Neural cell (in vitro differentiated cells): ENCODE measurements around the gene MAP10. TPM values are rescaled to one million over a fixed set of nuclear protein-coding genes. Genes with fewer than 3 reads are reported as not detected.

Source experiments
- H2AFZ ChIP-seq: fragments of 200-600, 300-800 bp; sonication (generic), shearing (Covaris generic); 2 replicates; pipeline ENCODE4 v1.6.0; 2014; ENCODE audit warnings: low read depth, mild to moderate bottlenecking, antibody characterized with exemption, low read length, moderate library complexity
- H3F3A ChIP-seq: fragments of 200-600 bp; shearing (Covaris generic); 2 replicates; pipeline ENCODE4 v1.6.1; 2016; ENCODE audit warnings: mild to moderate bottlenecking, moderate library complexity, mixed read lengths, antibody characterized with exemption, low read length; ENCODE audit not compliant: insufficient read depth, poor library complexity, severe bottlenecking
- H3K27ac ChIP-seq: fragments of 200-600, 300-800 bp; sonication (generic), shearing (Covaris generic); 2 replicates; pipeline ENCODE4 v1.5.1; 2014; ENCODE audit warnings: mild to moderate bottlenecking, low read length, moderate library complexity
- H3K27me3 ChIP-seq: fragments of 300-800, 200-600 bp; sonication (generic), shearing (Covaris generic); 2 replicates; pipeline ENCODE4 v1.6.0; 2014; ENCODE audit warnings: mild to moderate bottlenecking, low read depth, low read length, moderate library complexity; ENCODE audit not compliant: insufficient read depth
- H3K36me3 ChIP-seq: fragments of 300-800, 200-600 bp; sonication (generic), shearing (Covaris generic); 2 replicates; pipeline ENCODE4 v1.5.1; 2014; ENCODE audit warnings: mild to moderate bottlenecking, antibody characterized with exemption, low read length, moderate library complexity; ENCODE audit not compliant: insufficient read depth
- H3K4me2 ChIP-seq: fragments of 300-800, 200-600 bp; sonication (generic), shearing (Covaris generic); 2 replicates; pipeline ENCODE4 v1.6.0; 2014; ENCODE audit warnings: mild to moderate bottlenecking, low read length
- H3K4me3 ChIP-seq: fragments of 300-800, 200-600 bp; sonication (generic), shearing (Covaris generic); 2 replicates; pipeline ENCODE4 v1.5.1; 2014; ENCODE audit warnings: mild to moderate bottlenecking, low read length, moderate library complexity
- H3K79me2 ChIP-seq: fragments of 200-600 bp; shearing (Covaris generic); replicated peaks from 2 replicates; pipeline ENCODE4 v1.6.0; 2014; ENCODE audit warnings: mild to moderate bottlenecking, low read length, moderate library complexity; ENCODE audit not compliant: insufficient read depth
- H3K9ac ChIP-seq: fragments of 300-800, 200-600 bp; sonication (generic), shearing (Covaris generic); 2 replicates; pipeline ENCODE4 v1.6.1; 2016; ENCODE audit warnings: mild to moderate bottlenecking, low read length, mixed read lengths
- H3K9me2 ChIP-seq: fragments of 200-600 bp; shearing (Covaris generic); 2 replicates; pipeline ENCODE4 v1.6.1; 2016; ENCODE audit warnings: mild to moderate bottlenecking, low read length, mixed read lengths; ENCODE audit not compliant: insufficient read depth
- H3K9me3 ChIP-seq: fragments of 200-600, 300-800 bp; sonication (generic), shearing (Covaris generic); 2 replicates; pipeline ENCODE4 v1.6.1; 2016; ENCODE audit warnings: mild to moderate bottlenecking, mixed run types, low read length, moderate library complexity, mixed read lengths
- H4K20me1 ChIP-seq: fragments of 200-600 bp; shearing (Covaris generic); 2 replicates; pipeline ENCODE4 v1.6.1; 2016; ENCODE audit warnings: mild to moderate bottlenecking, mixed run types; ENCODE audit not compliant: insufficient read depth
- EP300 ChIP-seq: fragments of 450-650 bp; conservative IDR thresholded peaks from 2 replicates; pipeline ENCODE4 v1.6.1; 2014; ENCODE audit warnings: antibody characterized with exemption, mild to moderate bottlenecking, moderate library complexity; ENCODE audit not compliant: poor library complexity, severe bottlenecking
- EZH2 ChIP-seq: fragments of 200-600, 300-800 bp; shearing (Covaris generic), sonication (generic); IDR thresholded peaks from 2 replicates; pipeline ENCODE4 v1.6.1; 2014; ENCODE audit warnings: antibody characterized with exemption, low read length, borderline replicate concordance, mild to moderate bottlenecking; ENCODE audit not compliant: insufficient read depth, poor library complexity, severe bottlenecking
- MXI1 ChIP-seq: fragments of 450-650 bp; conservative IDR thresholded peaks from 2 replicates; pipeline ENCODE4 v1.6.1; 2014; ENCODE audit warnings: antibody characterized with exemption, mild to moderate bottlenecking; ENCODE audit not compliant: poor library complexity, severe bottlenecking
- POLR2AphosphoS5 ChIP-seq: IDR thresholded peaks from 2 replicates; pipeline ENCODE4 v1.6.1; 2012
- RAD21 ChIP-seq: fragments of 450-650 bp; conservative IDR thresholded peaks from 2 replicates; pipeline ENCODE4 v1.6.1; 2014; ENCODE audit warnings: antibody characterized with exemption, mild to moderate bottlenecking, moderate library complexity
- SMC3 ChIP-seq: fragments of 450-650 bp; conservative IDR thresholded peaks from 2 replicates; pipeline ENCODE4 v1.6.1; 2014; ENCODE audit warnings: antibody characterized with exemption, mild to moderate bottlenecking, moderate library complexity; ENCODE audit not compliant: poor library complexity
- TAF1 ChIP-seq: IDR thresholded peaks from 2 replicates; pipeline ENCODE4 v1.6.1; 2012; ENCODE audit warnings: low read depth
- polyA plus RNA-seq: library from polyadenylated mRNA; depleted of rRNA; stranded (reverse); fragments of >200 nt; gene quantifications from 2 replicates; pipeline ENCODE4 v1.2.3, GENCODE V29; 2014
- TF ChIP-seq, protein P1 (sequence below): fragments of 450-650 bp; IDR thresholded peaks from 2 replicates; pipeline ENCODE4 v1.5.1; 2014; ENCODE audit warnings: antibody characterized with exemption, mild to moderate bottlenecking, moderate library complexity; ENCODE audit not compliant: poor library complexity, severe bottlenecking
- TF ChIP-seq, protein P2 (sequence below): IDR thresholded peaks from 2 replicates; pipeline ENCODE4 v1.6.1; 2012; ENCODE audit warnings: borderline replicate concordance

Gene MAP10
- polyA plus RNA-seq, 1 donor from 2014 or later = 1.1 TPM

DNA sequence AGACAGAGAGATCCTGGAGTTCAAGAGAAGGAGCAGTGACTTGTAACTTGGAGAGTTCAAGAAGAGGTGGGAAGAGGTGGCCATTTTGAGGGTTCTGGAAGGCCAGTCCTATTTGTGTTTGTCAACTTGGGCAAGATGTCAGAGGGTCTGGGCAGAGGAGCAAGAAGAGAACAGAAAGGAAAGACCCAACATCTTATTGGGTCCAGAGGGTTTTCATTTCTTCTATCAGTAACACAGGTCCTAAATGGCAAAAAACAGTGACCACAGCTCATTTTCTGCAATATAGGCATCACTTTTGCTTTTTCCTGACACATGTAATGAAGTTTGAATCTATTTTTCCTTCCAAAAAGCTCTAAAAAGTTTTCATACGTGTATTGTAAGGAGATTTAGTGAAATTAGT lies 38.3 kb upstream of the MAP10 start:
- Histone ChIP-seq H3K4me3 (no peak overlapping the region), H3K27ac (no peak overlapping the region), H2AFZ (no peak overlapping the region), H3F3A (no peaks in the 10 kb centered on the region), H4K20me1 (no peaks in the 10 kb centered on the region), H3K9me3 (no peaks in the 10 kb centered on the region), H3K9me2 (no peaks in the 10 kb centered on the region), H3K27me3 (no peaks in the 10 kb centered on the region), H3K4me2 (no peak overlapping the region), H3K36me3 (no peaks in the 10 kb centered on the region), H3K9ac (no peak overlapping the region), H3K79me2 (no peaks in the 10 kb centered on the region)
- TF ChIP-seq, protein P1, sequence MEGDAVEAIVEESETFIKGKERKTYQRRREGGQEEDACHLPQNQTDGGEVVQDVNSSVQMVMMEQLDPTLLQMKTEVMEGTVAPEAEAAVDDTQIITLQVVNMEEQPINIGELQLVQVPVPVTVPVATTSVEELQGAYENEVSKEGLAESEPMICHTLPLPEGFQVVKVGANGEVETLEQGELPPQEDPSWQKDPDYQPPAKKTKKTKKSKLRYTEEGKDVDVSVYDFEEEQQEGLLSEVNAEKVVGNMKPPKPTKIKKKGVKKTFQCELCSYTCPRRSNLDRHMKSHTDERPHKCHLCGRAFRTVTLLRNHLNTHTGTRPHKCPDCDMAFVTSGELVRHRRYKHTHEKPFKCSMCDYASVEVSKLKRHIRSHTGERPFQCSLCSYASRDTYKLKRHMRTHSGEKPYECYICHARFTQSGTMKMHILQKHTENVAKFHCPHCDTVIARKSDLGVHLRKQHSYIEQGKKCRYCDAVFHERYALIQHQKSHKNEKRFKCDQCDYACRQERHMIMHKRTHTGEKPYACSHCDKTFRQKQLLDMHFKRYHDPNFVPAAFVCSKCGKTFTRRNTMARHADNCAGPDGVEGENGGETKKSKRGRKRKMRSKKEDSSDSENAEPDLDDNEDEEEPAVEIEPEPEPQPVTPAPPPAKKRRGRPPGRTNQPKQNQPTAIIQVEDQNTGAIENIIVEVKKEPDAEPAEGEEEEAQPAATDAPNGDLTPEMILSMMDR = no peak
- TF ChIP-seq, protein P2, sequence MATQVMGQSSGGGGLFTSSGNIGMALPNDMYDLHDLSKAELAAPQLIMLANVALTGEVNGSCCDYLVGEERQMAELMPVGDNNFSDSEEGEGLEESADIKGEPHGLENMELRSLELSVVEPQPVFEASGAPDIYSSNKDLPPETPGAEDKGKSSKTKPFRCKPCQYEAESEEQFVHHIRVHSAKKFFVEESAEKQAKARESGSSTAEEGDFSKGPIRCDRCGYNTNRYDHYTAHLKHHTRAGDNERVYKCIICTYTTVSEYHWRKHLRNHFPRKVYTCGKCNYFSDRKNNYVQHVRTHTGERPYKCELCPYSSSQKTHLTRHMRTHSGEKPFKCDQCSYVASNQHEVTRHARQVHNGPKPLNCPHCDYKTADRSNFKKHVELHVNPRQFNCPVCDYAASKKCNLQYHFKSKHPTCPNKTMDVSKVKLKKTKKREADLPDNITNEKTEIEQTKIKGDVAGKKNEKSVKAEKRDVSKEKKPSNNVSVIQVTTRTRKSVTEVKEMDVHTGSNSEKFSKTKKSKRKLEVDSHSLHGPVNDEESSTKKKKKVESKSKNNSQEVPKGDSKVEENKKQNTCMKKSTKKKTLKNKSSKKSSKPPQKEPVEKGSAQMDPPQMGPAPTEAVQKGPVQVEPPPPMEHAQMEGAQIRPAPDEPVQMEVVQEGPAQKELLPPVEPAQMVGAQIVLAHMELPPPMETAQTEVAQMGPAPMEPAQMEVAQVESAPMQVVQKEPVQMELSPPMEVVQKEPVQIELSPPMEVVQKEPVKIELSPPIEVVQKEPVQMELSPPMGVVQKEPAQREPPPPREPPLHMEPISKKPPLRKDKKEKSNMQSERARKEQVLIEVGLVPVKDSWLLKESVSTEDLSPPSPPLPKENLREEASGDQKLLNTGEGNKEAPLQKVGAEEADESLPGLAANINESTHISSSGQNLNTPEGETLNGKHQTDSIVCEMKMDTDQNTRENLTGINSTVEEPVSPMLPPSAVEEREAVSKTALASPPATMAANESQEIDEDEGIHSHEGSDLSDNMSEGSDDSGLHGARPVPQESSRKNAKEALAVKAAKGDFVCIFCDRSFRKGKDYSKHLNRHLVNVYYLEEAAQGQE = no peak
- TF ChIP-seq RAD21 = no peak

DNA sequence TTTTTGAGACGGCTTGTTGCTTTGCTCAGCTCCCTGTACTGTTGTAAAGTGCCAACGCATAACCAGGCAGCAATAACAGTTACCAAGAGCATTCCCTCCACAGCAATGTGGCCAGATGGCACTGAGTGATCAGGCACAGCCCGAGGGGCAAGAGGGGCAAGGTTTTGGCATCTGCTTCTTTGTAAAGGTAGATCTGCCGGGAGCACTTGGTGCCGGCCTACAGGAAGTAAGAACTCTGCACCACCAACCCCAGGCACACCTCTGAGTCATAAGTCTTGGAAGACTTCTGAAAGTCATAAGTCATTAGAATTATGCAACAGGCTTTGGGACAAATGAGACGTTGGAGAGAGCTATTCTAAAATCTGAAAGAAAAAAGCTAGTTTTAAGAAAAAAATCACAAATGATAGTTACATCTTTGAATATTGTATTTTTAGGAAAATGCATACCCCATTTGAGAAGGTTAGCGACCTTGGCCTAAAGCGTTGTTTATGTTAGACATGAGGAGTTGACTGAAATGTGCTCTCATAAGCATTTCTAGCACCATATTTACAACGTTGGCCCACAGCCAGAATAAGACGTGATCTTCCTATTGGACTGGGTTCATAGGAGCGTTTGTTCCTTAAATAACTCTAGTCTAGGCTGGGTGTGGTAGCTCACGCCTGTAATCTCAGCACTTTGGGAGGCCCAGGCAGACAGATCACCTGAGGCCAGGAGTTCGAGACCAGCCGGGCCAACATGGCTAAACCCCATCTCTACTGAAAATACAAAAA lies 37.7 kb upstream of the MAP10 start:
- H3K27ac ChIP-seq = no peak overlapping the region
- H3K9me3 ChIP-seq = no peaks in the 10 kb centered on the region
- H3K27me3 ChIP-seq = no peaks in the 10 kb centered on the region
- TF ChIP-seq RAD21 = no peak
- TF ChIP-seq SMC3 = no peak
- TF ChIP-seq, protein P1 = no peak
- no peak for TF ChIP-seq MXI1
- no peak for TF ChIP-seq POLR2AphosphoS5
- TF ChIP-seq EP300 = no peak
- no peak for TF ChIP-seq TAF1
- no peak for TF ChIP-seq EZH2
- TF ChIP-seq, protein P2 = no peak
- H3F3A ChIP-seq = no peaks in the 10 kb centered on the region
- no peaks in the 10 kb centered on the region for H4K20me1 ChIP-seq
- no peak overlapping the region for H2AFZ ChIP-seq
- H3K79me2 ChIP-seq = no peaks in the 10 kb centered on the region
- no peak overlapping the region for H3K9ac ChIP-seq
- no peak overlapping the region for H3K4me2 ChIP-seq
- no peaks in the 10 kb centered on the region for H3K36me3 ChIP-seq
- no peaks in the 10 kb centered on the region for H3K9me2 ChIP-seq
- H3K4me3 ChIP-seq = no peak overlapping the region
